ENCODE data around the gene KRTAP12-3.

DNA sequence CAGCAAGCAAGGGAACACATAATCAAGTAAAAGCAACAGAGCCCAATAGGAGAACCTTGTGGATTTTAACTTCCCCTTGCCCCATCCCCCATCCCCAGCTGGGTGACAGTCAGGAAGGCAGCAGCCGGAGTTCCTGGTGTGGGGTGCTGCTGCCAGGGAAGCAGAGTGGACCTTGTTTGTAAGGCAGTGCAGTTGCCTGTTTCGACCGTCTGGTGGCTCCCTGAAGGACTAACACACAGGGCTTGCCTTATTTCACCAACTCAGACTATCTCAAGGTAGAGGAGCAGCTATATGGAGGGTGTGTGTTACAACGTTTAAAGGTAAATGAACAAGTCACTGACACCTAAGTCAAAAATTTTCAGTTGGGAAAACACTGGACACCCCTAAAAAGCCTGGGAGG lies 39.2 kb upstream of the KRTAP12-3 start:
- TF ChIP-seq, protein P1, sequence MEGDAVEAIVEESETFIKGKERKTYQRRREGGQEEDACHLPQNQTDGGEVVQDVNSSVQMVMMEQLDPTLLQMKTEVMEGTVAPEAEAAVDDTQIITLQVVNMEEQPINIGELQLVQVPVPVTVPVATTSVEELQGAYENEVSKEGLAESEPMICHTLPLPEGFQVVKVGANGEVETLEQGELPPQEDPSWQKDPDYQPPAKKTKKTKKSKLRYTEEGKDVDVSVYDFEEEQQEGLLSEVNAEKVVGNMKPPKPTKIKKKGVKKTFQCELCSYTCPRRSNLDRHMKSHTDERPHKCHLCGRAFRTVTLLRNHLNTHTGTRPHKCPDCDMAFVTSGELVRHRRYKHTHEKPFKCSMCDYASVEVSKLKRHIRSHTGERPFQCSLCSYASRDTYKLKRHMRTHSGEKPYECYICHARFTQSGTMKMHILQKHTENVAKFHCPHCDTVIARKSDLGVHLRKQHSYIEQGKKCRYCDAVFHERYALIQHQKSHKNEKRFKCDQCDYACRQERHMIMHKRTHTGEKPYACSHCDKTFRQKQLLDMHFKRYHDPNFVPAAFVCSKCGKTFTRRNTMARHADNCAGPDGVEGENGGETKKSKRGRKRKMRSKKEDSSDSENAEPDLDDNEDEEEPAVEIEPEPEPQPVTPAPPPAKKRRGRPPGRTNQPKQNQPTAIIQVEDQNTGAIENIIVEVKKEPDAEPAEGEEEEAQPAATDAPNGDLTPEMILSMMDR (IDR thresholded peaks at IDR 0.05), result no peak
- TF ChIP-seq POLR2A (IDR thresholded peaks at IDR 0.05), result no peak

Measured in breast epithelium (tissue), 3 donors.